DLD1 (cell line): ENCODE data around the gene VSIG10L.

ENCODE experiments used
- in situ Hi-C: cut with HindIII; loops from 2 replicates; pipeline ENCODE4 v1.10.0; 2017; ENCODE audit warnings: low sequenced_read_pairs

The VSIG10L gene

DNA sequence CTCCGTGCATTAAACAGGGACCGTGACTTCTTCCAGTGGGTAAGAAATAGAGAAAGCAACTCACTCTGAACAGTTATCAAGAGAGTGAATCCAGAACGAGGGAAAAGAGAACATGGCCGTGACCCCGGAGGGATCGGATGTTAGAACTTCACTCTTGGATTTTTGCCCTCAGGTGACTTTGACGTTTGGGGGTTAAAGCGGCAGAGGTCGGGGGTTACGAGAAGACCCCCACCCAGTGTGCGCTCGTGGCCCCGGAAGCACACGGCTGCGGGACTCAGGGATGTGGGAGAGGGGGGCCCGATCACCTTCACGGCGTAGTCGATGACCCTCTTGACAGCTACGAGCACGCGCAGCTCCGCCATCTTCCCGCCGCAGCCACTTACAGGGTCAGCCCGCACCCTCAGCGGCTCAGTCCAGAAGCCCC, 24.0 kb upstream of the VSIG10L start, which contains the start of gene ETFB:
Gene ETFB, minus strand, starts transcription at position 424 of the 424 bp plus-strand sequence. Its CDS starts 62 bp downstream, at position 362.
- in situ Hi-C loops, result no loop called here

DNA sequence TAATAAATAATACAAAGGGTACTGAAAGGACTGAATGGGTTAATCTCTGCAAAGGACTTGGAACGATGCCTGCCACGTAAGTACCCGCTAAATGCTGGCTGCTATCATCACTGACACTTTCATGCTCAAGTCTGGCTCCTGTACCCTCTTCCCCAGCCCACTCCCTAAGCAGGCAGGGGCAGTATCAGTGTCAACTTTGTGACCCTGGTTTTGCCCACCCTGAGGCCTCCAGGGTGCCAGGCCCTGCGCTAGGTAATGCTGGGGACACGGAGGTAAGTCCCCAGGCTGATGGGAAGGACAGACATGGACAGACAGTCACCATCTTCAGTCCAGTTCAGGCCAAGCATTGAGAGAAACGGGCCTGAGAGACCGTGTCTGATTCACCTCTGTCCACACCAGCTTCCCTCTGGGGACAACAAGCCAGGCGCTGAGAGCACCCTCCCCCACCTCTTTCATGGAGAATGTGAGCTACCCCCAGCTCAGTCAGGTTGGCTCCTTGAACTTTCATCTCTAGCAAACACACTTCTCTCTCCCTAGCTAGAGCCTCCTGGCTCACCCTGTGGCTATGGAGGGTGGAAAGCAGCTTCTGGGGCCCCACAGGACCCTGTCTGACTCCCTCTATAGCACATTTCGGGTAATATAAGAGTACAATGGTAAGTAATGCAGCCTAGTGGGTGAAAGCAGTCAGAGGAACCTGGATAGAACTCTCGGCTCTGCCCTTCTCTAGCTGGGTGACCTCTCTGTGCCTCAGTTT, 23.4 kb upstream of the VSIG10L start:
- in situ Hi-C loops, result no loop called here

DNA sequence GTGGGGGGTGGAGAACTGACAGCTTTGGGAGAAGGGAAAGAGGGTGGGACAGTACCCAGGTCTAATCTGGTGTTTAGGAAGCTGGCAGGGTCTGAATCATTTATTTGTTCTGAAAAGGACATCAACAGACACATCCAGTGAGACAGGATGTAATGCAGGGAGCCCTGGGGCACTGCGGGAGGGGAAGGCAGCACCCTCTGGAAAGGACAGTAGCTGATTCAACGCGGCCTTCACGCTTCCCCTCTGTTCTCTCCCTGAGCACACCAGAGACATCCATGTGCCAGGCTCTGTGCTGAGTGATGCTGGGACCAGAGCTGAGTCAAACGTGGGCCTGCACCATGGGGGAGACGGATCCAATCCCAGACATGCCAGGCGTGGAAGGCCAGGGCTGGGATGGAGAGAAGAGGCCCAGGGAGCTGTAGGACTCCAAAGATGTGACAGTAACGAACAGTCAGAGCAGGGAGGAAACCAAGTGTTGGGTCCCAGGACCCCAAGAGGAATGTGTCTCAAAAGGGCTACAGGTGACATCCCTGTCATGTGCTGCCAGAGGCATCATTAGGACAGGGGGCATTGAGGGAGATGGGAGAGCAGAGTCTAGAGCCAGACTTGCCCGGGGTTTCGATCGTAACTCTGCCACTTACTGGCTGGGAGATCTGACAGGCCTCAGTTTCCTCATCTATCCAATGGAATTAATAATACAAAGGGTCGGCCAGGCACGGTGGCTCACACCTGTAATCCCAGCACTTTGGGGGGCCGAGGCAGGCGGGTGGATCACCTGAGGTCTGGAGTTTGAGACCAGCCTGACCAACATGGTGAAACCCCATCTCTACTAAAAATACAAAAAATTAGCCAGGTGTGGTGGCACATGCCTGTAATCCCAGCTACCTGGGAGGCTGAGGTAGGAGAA, 22.5 kb upstream of the VSIG10L start:
- in situ Hi-C loops, result no loop called here

DNA sequence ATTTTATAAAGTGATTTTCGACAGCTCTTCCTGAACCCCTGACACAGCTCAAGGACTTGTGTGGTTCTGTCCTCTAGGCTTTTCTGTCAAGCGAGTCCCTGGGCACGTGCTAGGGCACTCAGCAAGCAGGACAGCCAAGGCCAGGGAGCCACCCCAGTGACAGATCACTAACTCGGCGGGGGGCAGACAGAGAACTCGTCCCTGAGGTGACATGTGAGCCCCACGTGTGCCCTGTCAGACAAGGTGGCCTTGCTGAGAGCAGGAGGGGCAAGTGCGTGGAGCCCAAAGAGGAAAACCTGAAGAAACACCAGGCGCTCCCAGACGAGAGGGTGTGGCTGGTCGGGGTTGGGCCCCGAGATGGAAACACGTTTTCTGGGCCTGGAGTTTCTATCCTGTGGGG, 19.3 kb upstream of the VSIG10L start:
- in situ Hi-C loops, result no loop called here

DNA sequence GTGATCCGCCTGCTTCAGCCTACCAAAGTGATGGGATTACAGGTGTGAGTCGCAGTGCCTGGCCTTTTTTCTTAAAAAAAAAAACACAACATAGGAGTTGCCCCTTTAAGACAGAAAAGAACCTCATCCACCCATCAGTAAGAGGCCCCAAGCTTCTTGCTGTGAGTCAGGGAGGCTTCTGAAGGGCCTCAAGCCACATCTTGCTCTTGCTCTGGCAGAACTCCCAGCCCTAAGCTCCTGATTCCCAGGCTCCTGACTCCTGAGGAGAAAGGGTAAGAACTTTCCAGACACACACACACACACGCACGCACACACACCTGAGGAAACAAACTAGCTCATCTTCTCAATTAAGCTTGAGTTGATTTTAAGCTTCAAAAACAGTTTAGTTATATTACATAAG, 17.4 kb upstream of the VSIG10L start:
- in situ Hi-C loops, result no loop called here

DNA sequence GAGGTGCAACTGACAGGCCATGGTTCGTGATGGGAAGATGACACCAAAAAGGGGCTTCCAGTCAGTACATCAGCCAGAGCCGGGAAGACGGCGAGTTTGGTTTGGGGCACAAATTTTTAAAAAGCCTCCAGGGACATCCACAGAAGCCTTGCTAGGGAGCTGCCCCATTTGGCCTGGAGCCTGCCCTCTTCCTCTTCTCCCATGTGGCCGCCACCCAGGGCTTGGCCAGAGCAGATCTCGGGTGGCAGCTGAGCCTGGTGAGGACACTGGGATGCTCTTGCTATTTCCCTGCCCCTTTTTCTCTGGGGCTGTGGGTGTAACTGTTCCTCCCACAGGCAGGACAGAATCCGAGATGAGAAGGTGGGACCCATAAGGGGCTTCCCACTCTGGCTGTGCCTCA, 16.0 kb upstream of the VSIG10L start:
- in situ Hi-C loops, result no loop called here

DNA sequence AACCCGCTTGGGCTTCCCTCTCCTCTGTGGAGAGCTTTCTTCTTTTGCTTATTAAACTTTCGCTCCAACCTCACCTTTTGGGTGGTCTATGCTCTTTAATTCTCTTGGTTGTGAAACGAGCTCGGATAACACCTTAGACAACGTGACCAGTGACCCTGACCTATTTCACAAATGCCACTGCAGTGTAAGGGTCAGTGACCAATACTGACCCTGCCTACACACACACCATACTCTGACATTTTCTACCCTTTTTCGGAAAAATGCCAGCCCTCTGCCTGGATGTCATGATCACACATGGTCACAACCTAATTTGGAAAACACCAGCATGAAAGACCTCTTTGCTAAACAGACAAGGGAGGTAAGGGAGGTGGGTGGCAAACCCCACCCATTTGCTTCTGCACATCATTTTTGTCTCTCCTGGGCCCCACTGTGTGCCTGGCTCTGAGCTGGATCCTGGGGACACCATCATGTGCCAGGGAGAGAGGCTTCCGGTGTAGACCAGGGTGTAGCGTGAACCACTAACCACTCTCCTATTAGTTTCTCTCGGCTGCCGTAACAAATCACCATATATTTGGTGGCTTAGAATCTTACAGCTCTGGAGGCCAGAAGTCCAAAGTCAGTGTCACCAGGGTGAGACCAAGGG, 14.3 kb upstream of the VSIG10L start:
- in situ Hi-C loops, result no loop called here

DNA sequence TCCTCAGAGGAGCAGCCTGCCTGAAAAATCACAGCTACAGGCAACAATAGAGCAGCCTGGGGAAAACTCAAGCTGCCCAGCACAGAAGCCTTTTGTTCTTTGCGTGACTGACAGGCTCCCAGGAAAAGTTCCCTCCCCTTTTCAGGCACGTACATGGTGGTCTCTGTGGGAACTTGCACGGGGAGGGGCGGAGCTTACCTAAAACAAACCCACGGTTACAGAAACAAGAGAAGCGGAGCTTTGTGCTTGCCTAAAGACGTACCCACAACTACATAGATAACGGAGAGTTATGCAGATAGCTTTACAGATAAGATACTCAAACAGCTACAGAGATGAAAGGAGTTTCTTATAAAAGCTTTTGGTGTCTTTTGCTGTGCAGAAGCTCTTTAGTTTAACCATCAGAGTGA, 12.8 kb upstream of the VSIG10L start:
- in situ Hi-C loops, result no loop called here

DNA sequence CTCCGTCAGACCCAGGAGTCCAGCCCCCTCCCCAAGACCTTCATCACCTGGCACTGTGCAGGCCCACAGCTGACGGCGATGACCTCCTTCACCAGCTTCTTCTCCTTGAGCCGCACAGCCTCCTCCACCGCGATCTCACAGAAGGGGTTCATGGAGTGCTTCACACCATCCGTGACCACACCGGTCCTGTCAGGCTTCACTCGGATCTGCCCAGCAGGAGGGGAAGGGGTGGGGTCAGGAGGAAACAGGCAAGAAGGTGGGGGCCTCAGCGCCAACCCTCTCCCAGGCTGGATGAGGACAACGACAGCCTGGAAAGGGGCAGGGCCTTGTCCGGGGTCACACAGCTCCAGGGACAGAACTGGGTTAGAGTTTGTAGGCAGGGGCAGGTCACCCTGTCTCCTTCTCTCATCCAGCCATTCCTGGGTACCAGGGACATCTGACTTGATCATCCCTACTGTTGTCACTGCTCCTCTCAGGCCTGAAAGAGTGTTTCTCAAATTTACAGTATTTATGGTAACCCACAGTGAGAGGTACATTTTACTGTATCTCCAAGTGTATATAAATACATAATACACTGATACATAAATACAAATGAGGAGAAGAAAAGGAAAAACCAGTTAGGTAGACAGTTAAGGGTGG, 12.3 kb upstream of the VSIG10L start:
- in situ Hi-C loops, result no loop called here

DNA sequence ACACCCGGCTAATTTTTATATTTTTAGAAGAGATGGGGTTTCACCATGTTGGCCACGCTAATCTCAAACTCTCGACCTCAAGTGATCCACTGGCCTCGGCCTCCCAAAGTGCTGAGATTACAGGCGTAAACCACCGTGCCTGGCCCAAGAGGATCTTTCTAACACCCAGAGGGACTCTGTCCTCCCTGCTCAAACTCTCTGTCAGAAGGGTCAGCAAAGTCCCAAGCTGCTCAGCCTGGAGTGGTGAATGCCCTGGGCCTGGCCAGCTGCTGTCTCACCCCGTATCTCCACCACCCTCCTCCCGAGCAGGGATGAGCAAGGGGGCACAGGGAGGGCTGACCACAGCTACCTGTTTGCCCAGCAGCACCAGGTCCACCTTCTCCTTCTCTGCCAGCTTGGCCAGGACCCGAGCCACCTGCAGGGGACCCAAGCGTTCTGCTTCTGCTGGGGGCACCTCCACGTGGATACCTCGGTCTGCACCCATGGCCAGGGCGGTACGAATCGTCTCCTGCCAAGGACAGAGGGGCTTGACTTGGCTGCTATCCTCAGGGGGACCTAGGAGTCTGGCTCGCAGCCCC, 10.9 kb upstream of the VSIG10L start:
- in situ Hi-C loops, result no loop called here

DNA sequence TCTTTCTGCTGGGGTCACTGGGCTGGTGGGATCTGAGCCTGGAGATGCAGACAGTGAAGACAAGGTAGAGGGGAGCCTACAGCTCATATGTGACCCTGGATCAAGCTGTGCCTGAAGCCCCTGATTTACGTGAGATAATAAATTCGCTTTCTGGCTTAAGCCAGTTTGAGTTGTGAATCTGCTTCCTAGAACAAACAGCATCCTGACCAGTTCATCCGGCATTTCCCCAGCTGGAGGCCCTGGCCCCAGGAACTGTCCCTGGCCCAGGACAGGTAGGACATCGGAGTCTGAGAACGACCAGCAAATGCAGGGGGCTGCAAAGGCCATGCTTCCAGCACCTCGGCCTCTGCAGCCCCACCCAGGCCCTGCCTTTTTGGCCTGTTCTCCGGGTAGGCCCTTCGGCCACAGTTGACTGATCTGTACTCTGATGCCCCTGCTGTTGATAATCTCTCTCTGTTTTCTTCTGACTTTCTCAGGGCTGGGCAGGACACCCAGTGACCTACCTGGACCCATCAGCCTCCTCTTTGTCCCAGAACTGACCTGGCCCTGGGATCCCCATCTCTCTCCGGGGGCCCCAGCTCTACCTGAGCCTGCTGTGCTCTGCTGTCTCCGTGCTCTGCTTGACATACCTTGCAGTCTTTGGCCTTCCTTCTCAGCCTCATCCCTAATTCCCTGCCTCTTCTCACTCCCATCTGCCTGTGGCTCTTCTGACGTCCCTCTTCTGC, 9.5 kb upstream of the VSIG10L start:
- in situ Hi-C loops, result no loop called here

DNA sequence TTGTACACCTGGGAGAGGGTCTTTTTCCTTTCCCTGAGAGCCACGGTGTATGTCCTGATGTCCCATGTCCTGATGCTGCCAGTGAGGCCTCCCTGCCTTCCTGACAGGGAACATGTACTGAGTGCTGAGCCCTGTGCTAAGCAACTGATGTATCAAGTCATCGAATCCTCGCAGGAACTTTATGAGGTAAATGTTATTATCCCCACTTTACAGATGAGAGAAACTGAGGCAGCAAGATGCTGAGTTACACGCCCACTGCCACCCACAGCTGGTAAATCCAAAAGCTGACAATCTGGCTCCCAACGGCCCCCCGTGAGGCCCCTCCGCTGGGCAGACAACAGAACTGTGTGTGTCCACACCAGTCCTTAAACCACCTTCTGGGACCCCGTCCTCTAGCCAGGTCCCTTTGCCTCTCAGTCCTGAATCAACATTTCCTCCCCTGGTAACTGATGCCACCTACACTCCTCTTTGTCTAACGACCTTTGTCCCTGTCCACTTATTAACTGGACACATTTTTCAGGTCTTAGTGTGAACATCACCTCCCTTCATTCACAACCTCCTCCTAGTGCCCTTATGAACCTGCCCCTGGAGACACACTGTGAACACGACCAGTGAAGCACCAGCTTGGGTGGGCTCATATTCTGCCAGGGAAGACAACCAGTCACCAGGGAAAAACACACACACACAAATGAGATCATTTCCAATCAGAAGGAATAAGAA, 5.4 kb upstream of the VSIG10L start:
- in situ Hi-C loops, result no loop called here

DNA sequence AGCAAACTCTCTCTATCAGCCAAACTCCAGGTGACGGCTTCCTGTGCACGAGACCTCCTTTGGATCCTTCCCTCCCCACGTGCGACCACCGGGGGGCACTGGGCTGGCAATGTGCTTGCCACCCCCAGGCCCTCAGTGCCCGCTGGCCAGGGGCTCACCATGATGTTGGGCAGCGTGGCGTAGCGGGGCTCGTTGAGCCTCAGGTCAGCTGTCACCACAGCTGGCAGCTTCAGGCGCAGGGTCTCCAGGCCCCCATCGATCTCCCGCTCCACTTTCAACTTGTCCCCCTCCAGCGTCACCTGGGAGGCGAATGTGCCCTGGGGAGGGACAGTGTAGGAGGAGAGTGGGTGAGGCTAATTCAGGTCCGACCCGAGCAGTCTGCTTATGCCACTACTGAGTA, 4.8 kb upstream of the VSIG10L start:
- in situ Hi-C loops, result no loop called here

DNA sequence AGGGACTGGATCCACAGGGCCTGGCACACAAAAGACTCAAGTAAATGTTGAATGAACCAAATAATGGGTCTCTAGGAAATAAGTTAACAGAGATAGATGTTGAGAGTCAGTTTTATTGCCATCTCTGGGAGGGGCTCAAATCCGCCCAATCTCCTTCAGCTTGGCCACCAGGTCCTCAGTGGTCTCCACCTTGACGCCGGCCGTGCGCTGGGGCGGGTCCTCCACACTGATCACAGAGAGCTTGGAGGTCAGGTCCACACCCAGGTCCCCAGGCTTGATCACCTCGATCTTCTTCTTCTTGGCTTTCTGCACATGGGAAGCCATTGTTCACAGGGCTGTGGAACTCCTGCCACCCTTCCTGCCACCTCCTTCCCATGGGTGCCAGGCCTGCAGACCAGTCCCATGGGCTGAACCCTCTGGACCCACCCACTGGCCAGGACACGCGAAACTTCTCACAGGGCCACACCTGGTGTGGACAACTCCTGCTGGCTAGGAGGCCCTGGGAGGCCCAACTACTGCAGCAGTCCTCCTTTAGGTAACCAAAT, 3.2 kb upstream of the VSIG10L start:
- in situ Hi-C loops, result no loop called here

DNA sequence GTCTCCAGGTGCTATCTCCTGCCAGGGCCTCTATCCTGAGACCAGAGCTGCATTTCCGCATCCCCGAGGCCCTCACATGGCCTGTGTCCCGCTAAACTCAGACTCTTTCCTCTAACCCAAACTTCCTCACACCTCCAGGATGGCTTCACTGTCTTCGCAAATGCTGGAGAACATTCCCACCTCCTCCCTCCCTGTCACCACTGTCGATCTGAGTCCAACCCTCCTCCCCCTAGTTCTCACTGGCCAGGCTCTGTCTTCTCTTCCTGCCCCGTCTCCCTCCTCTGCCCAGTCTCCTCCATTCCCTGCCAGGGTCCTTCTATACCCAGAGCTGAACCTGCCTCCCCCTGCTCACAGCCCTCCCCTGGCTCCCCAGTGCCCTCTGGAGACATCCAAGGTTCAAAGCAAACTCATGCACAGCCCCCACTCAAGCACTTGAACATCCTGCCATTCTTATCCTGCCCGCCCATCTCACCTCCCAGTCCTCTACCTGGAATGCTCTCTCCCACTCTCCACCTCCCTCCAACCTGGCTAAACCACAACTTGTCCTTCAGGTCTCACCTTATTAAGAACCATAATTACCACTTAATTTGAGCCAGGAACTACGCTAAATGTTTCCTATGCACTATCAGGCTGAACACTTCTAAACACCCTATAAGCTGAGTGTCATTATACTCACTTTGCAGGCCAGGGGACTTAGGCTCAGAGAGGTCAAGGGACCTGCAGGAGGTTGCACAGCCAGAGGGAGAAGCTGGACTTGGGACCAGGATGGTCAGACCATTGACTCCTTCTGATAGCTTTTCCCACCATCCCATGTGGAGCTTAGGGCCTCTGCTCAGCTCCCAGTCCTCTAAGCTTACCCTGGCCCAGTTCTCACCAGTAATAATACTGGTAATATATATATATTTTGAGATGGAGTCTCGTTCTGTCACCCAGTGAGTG, 961 bp upstream of the VSIG10L start:
- in situ Hi-C loops, result no loop called here

DNA sequence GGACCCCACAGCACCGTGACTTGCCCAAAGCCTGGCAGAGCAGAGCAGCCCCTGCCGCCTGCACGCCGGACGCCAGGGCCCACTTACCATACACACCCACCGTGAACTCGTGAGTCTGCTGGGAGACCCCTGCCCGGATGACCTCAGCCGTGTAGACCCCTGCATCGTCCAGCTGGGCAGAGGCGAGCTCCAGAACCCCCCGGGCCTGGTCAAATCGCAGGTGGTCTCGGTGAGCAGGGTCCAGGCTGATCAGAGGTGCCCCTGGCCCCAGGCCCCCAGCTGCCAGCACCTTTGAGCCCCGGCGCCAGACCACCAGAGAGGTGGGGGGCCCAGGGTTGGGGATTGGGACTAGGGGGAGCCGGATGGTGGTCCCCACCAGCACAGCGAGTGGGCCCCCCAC, 873 bp downstream of the VSIG10L start:
- in situ Hi-C loops, result no loop called here

DNA sequence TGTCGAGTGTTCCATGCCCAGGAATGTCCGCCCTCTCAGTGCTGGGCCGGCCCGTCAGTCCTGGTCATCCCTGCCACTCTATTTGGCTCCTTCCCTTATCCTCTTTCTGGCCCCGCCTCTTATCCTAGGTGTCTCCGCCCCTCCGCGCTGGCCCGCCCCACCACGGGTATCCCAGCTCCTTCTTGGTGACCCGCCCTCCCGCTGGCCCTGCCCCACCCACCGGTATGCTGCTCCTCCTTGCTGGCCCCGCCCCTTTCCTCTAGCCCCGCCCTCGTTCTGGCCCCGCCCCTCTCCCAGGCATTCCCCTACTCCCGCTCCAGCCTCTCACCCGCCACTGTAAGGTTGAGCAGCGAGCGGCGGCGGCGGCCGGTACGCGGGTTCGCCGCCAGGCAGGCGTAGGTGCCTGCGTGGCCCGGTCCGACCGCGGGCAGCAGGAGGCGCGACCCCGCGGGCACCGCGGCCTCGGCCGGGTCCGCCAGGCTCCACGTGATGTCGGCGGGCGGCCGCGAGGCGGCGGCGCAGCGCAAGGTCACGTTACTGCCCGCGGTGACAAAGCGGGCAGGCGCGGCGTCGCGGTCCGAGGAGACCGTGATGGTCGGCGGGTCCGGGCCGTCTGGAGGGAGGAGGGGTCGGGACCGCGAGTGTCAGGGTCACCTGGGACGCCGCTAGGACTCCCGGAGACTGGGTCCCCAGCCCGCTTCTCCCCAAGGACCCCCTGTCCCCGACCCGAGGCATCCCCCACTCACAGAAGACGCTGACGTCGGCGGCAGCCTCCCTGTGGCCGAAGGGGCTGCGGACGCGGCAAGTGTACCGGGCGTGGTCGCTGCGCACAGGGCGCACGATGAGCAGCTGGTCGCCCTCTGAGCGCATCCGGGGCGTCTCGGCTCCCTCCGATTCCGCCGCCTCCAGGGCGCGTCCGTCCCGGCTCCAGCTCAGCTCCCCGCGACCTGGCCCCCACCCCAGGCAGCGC, 2.0 kb downstream of the VSIG10L start:
- in situ Hi-C loops, result no loop called here
